ENCODE measurements around the gene ETF1. TPM values are rescaled to one million over a fixed set of nuclear protein-coding genes. Genes with fewer than 3 reads are reported as not detected.

ETF1 gene
- total RNA-seq, 4 donors from 2014 or later = 39.8 to 66.6 (median 54.1) TPM

DNA sequence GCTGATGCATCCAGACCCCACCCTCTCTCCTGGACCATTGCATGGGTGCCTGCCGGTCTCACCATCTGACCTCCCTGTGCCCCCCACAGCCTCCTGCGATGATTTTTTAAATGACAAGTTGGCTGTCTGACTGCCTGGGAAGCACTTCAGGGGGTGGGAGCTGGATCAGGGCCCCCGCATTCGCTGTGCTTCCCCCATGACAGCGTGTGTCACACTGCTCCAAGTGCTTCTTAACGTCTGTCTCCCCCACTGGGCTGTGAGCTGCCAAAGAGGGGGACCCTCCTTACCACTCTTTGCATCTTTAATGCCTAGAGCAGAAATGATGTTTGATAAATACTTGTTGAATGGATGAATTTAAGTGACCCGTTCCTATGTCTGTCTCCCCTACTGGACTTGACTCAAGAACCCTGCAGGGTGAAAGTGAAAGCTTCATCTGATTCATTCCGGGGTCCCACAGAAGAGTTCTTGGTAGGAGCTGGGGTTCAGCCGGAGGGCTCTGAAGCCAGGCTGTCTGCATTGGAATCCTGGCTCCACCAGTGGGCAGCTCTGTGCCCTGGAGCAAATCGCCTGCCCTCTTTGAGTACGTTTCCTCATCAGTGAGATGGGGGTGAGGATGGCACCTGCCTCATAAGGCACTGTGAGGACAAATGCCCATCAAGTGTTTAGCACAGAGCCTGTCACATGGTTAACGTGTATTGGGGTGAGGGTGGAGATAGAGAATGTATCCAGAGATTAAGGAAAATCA lies 85.3 kb downstream of the ETF1 start:
- 72 to 92% methylated on average over 5 to 12 of the region's 12 CpGs for WGBS, 2 donors (ENCODE audit: low coverage in 1 of 2)
- intact Hi-C loops (cut with DNase I; ENCODE audit: low total_unique reads) = no loop called here

More for the DNA sequence above, 85.3 kb downstream of the ETF1 start:
- no peaks in the 10 kb centered on the region for H3K9me3 ChIP-seq
- H3K27me3 ChIP-seq = no peaks in the 10 kb centered on the region
- TF ChIP-seq CTCF (IDR thresholded peaks at IDR 0.05) (no peak), EP300 (IDR thresholded peaks at IDR 0.05; ENCODE audit: low read depth) (no peak), POLR2AphosphoS5 (IDR thresholded peaks at IDR 0.05) (no peak), POLR2A (IDR thresholded peaks at IDR 0.05) (no peak)
- H3K27ac ChIP-seq = no peak overlapping the region
- no peak for DNase-seq
- peaks cover 0 to 18% (median 3%) of the 10 kb centered on the region in 4 donors for H3K4me1 ChIP-seq
- H3K36me3 ChIP-seq = no peaks in the 10 kb centered on the region
- H3K4me3 ChIP-seq = no peak overlapping the region
- in situ Hi-C loops (cut with MboI; ENCODE audit: low pct_ligation_motif_present in 1 of 4, low pct_unique_long_range_greater_than_20kb in 1 of 4, low sequenced_read_pairs in 3 of 4) = loop anchor here in 1 of 4 donors (5.0 kb wide), 1 partner anchor 45 kb away; no protein-coding TSS in a partner anchor

Small RNA genes lying within 50 kb of the gene (small RNA-seq; reads per million reads assigned to genes)
- gene RF00154 (88.4 to 284 (median 215) reads per million in 4 donors), gene SNORD63 (522 to 1,671 (median 1,339) reads per million in 4 donors)

Other genes with a start within 250 kb of the ETF1 start
- 1 to 10 TPM in 1 of 4 donors, under 1 TPM in 2, not detected in 1; 0.32 to 2.8 (median 0.68) TPM for gene CDC25C, start 211.4 kb downstream of the ETF1 start, total RNA-seq
- 10 to 100 TPM in 3 of 4 donors, 1 to 10 TPM in 1; 5.2 to 27.7 (median 14.0) TPM for gene FAM53C, start 205.0 kb downstream of the ETF1 start, total RNA-seq
- 100 to 1,000 TPM in 1 of 4 donors, 10 to 100 TPM in 3; 60.8 to 101 (median 76.6) TPM for gene KDM3B, start 190.6 kb downstream of the ETF1 start, total RNA-seq
- gene REEP2, start 104.2 kb downstream of the ETF1 start, total RNA-seq = 1 to 10 TPM; 2.9 to 6.4 (median 4.8) TPM
- gene EGR1, start 77.8 kb downstream of the ETF1 start, total RNA-seq = 10 to 100 TPM; 56.0 to 69.9 (median 65.0) TPM
- gene HSPA9, start 32.2 kb upstream of the ETF1 start, total RNA-seq = 100 to 1,000 TPM in 3 of 4 donors, 10 to 100 TPM in 1; 82.7 to 236 (median 175) TPM
- 100 to 1,000 TPM; 272 to 381 (median 316) TPM for gene CTNNA1, start 210.2 kb upstream of the ETF1 start, total RNA-seq